Spleen (tissue), 11 donors: ENCODE measurements around the gene IGF1R. TPM values are rescaled to one million over a fixed set of nuclear protein-coding genes. Genes with fewer than 3 reads are reported as not detected.

ENCODE experiments used
- DNase-seq: peaks from one replicate; pipeline ENCODE4 v3.0.0-alpha.2; 2020
- H3K27ac ChIP-seq, 8 donors: fragments of 200-600 bp; sonication (generic) in 7 of 8; 1 replicate in 4 of 8; 2 replicates in 4 of 8; pipeline versions ENCODE4 v1.5.0 to v1.8.0; 2016 to 2021; ENCODE audit warnings: inconsistent platforms in 4 of 8, mild to moderate bottlenecking in 4 of 8, moderate library complexity in 1 of 8
- H3K27me3 ChIP-seq, 7 donors: fragments of 200-600 bp; sonication (generic) in 6 of 7; replicated peaks in 1 of 7; 1 replicate in 4 of 7; 2 replicates in 3 of 7; pipeline versions ENCODE4 v1.5.0 to v1.8.0; 2016 to 2021; ENCODE audit warnings: inconsistent platforms in 3 of 7, mild to moderate bottlenecking in 1 of 7
- H3K36me3 ChIP-seq, 6 donors: fragments of 200-600 bp; sonication (generic) in 5 of 6; 1 replicate in 4 of 6; 2 replicates in 2 of 6; pipeline versions ENCODE4 v1.5.0 to v1.8.0; 2016 to 2021; ENCODE audit warnings: inconsistent platforms in 2 of 6
- H3K4me1 ChIP-seq, 6 donors: fragments of 200-600 bp; sonication (generic) in 5 of 6; 1 replicate in 3 of 6; 2 replicates in 3 of 6; pipeline versions ENCODE4 v1.5.0 to v1.8.0; 2016 to 2021; ENCODE audit warnings: inconsistent platforms in 3 of 6
- H3K4me3 ChIP-seq, 8 donors: fragments of 200-600 bp; sonication (generic) in 7 of 8; 1 replicate in 4 of 8; 2 replicates in 4 of 8; pipeline versions ENCODE4 v1.5.0 to v1.8.0; 2016 to 2021; ENCODE audit warnings: inconsistent platforms in 4 of 8, mild to moderate bottlenecking in 4 of 8, moderate library complexity in 2 of 8
- H3K9me3 ChIP-seq, 8 donors: fragments of 200-600 bp; sonication (generic) in 7 of 8; 1 replicate in 4 of 8; 2 replicates in 4 of 8; pipeline versions ENCODE4 v1.5.0 to v1.8.0; 2016 to 2021; ENCODE audit warnings: inconsistent platforms in 4 of 8
- CTCF ChIP-seq, 11 experiments: fragments of 200-600 bp in 7 of 11; fragments of 450-650 bp in 4 of 11; sonication (generic) in 4 of 11; IDR thresholded peaks in 8 of 11; conservative IDR thresholded peaks in 3 of 11; 1 replicate in 7 of 11; 2 replicates in 4 of 11; pipeline versions ENCODE4 v1.4.0 to v1.8.0; 2016 to 2021; ENCODE audit warnings: antibody characterized with exemption in 11 of 11, inconsistent platforms in 4 of 11, mild to moderate bottlenecking in 1 of 11
- POLR2A ChIP-seq, 3 donors: fragments of 450-650 bp; IDR thresholded peaks; one replicate each; pipeline ENCODE4 v1.5.1; 2017; ENCODE audit warnings: antibody characterized with exemption in 3 of 3, mild to moderate bottlenecking in 1 of 3
- POLR2AphosphoS5 ChIP-seq, 3 donors: sonication (generic); formaldehyde crosslinking; IDR thresholded peaks; one replicate each; pipeline ENCODE4 v1.5.1; 2017; ENCODE audit warnings: antibody characterized with exemption in 3 of 3
- WGBS, 5 donors: extraction: QIAGEN DNeasy Blood & Tissue Kit in 3 of 5; methylation state at CpG; one replicate each; pipeline versions ENCODE4 v1.1.5 to v1.1.7; 2013 to 2018; 5-methylcytosine and 5-hydroxymethylcytosine counted together
- intact Hi-C: fragments of 100-400 bp; cut with DNase I; formaldehyde crosslinking; loops from one replicate; pipeline ENCODE4 v1.15.0; 2023; ENCODE audit warnings: low total_unique reads
- polyA plus RNA-seq, 3 donors: library from polyadenylated mRNA; stranded (reverse); fragments of 200-250 nt; gene quantifications; one replicate each; pipeline ENCODE4 v1.2.1, GENCODE V29; 2013
- total RNA-seq, 7 donors: library from RNA; depleted of rRNA in 3 of 7; stranded (reverse); fragments of >200 nt in 3 of 7; fragmentation: NEBNext Ultra II Directional in 4 of 7; extraction: Animal tissue kit (Norgen Biotek cat#: 25700) in 4 of 7; gene quantifications; one replicate each; pipeline versions ENCODE4 v1.1.0 to v1.2.1, GENCODE V29; 2016 to 2021
- donor health status: healthy with polysubstance abuse.
- donor health status: DM: no; HTN: no; CAD: no; lungs with moderate emphysema.
- donor health status: DM: no; HTN: no; CAD: no.
- donor health status: Bipolar disorder and iron deficiency.
- donor health status: healthy.
- donor health status: DM: no; HTN: no; CAD: no.
- donor health status: DM: yes; HTN: yes; CAD: no.

Gene IGF1R
- total and polyA plus RNA-seq, 10 donors: 1.1 to 104 (median 53.1) TPM

DNA sequence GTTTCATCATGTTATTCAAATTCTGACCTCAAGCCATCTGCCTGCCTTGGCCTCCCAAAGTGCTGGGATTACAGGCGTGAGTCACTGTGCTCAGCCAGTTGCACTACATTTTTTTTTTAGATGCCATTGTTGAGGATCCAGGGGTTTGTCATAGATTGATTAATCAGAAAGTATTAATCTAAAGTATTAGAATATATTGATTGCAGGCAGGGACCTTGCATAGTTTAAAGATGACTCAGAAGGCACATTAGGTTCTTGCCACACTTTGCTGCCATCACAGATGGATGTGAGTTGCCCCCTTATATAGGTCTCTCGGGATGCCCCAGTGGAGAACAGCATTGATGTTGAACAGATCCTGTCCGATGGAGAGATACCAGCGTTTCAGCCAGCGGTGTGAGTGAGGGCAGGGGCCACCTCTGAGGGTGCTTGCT, 41.1 kb downstream of the IGF1R start:
- no peaks in the 10 kb centered on the region for H3K36me3 ChIP-seq
- H3K4me3 ChIP-seq: no peak overlapping the region
- H3K4me1 ChIP-seq: peaks cover 5 to 45% (median 13%) of the 10 kb centered on the region in 6 donors
- intact Hi-C loops: no loop called here
- TF ChIP-seq POLR2A (IDR thresholded peaks at IDR 0.05): no peak
- TF ChIP-seq CTCF (IDR thresholded peaks at IDR 0.05 in 8 of 11, conservative IDR thresholded peaks at IDR 0.05 in 3 of 11): no peak
- TF ChIP-seq POLR2AphosphoS5 (IDR thresholded peaks at IDR 0.05): no peak
- DNase-seq: no peak
- no peaks in the 10 kb centered on the region for H3K27me3 ChIP-seq
- H3K9me3 ChIP-seq: no peaks in the 10 kb centered on the region
- no peak overlapping the region for H3K27ac ChIP-seq
- WGBS, 5 donors: 80 to 92% (median 88%) methylated on average over 5 of the region's 5 CpGs

DNA sequence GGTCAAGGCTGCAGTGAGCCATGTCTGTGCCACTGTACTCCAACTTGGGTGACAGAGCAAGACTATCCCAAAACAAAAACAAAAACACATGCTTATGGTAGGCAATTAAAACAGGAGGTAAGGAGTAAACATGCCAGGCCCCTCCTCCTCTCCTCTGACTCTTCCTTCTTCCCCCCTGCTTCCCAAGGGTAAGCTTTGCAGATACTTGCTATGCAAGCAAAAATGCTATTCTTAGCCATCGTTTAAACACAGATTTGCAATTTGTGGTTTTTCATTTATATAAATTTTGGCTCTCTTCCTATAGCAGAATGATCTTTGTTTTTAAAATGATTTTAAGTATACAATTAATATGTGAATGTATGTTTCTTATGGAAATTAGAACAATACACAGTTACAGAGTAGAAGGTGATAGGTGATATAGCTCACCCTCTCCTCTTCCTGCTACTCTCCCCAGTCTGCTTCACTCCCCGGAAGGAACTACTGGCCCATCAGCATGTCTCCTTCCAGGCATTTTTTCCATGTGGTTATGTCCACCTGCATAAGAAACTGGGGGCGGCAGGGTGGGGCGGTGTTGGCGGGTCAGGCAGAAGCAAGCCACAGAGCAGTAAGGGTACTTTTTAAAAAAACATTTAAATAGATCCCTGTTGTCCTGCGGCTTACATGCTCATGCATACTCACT, 42.1 kb downstream of the IGF1R start:
- TF ChIP-seq CTCF (IDR thresholded peaks at IDR 0.05 in 8 of 11, conservative IDR thresholded peaks at IDR 0.05 in 3 of 11) (no peak), POLR2A (IDR thresholded peaks at IDR 0.05) (no peak), POLR2AphosphoS5 (IDR thresholded peaks at IDR 0.05) (no peak)
- DNase-seq: no peak
- no peak overlapping the region for H3K4me3 ChIP-seq
- H3K9me3 ChIP-seq: no peaks in the 10 kb centered on the region
- peaks cover 5 to 42% (median 11%) of the 10 kb centered on the region in 6 donors for H3K4me1 ChIP-seq
- H3K36me3 ChIP-seq: no peaks in the 10 kb centered on the region
- intact Hi-C loops: no loop called here
- H3K27ac ChIP-seq: no peak overlapping the region
- WGBS, 5 donors: 80 to 86% (median 84%) methylated on average over 6 of the region's 6 CpGs
- H3K27me3 ChIP-seq: no peaks in the 10 kb centered on the region

GRCh38 chr15:98692213-98692612, 43.9 kb downstream of the IGF1R start:
- 53 to 100% (median 84%) methylated on average over 2 of the region's 2 CpGs for WGBS, 5 donors
- TF ChIP-seq POLR2AphosphoS5 (IDR thresholded peaks at IDR 0.05) (no peak), POLR2A (IDR thresholded peaks at IDR 0.05) (no peak), CTCF (IDR thresholded peaks at IDR 0.05 in 8 of 11, conservative IDR thresholded peaks at IDR 0.05 in 3 of 11) (no peak)

GRCh38 chr15:98694161-98694560, 45.8 kb downstream of the IGF1R start:
- intact Hi-C loops: no loop called here
- Histone ChIP-seq H3K9me3 (no peaks in the 10 kb centered on the region), H3K27me3 (no peaks in the 10 kb centered on the region), H3K36me3 (no peaks in the 10 kb centered on the region), H3K4me1 (peaks cover 0 to 46% (median 20%) of the 10 kb centered on the region in 6 donors), H3K27ac (no peak overlapping the region), H3K4me3 (no peak overlapping the region)
- no peak for DNase-seq
- TF ChIP-seq POLR2A (IDR thresholded peaks at IDR 0.05) (no peak), CTCF (IDR thresholded peaks at IDR 0.05 in 8 of 11, conservative IDR thresholded peaks at IDR 0.05 in 3 of 11) (no peak), POLR2AphosphoS5 (IDR thresholded peaks at IDR 0.05) (no peak)
- 83 to 92% (median 91%) methylated on average over 6 of the region's 6 CpGs for WGBS, 5 donors

More at GRCh38 chr15:98692213-98692612, 43.9 kb downstream of the IGF1R start:
- no peak for DNase-seq
- Histone ChIP-seq H3K4me3 (no peak overlapping the region), H3K4me1 (peaks cover 4 to 45% (median 14%) of the 10 kb centered on the region in 6 donors), H3K27me3 (no peaks in the 10 kb centered on the region), H3K9me3 (no peaks in the 10 kb centered on the region), H3K27ac (no peak overlapping the region), H3K36me3 (no peaks in the 10 kb centered on the region)
- intact Hi-C loops: no loop called here
